ENCODE data around the gene TNKS2.
A peak's percentile ranks its signal among the peaks of the same experiment; 100 is the strongest.

The TNKS2 gene

DNA sequence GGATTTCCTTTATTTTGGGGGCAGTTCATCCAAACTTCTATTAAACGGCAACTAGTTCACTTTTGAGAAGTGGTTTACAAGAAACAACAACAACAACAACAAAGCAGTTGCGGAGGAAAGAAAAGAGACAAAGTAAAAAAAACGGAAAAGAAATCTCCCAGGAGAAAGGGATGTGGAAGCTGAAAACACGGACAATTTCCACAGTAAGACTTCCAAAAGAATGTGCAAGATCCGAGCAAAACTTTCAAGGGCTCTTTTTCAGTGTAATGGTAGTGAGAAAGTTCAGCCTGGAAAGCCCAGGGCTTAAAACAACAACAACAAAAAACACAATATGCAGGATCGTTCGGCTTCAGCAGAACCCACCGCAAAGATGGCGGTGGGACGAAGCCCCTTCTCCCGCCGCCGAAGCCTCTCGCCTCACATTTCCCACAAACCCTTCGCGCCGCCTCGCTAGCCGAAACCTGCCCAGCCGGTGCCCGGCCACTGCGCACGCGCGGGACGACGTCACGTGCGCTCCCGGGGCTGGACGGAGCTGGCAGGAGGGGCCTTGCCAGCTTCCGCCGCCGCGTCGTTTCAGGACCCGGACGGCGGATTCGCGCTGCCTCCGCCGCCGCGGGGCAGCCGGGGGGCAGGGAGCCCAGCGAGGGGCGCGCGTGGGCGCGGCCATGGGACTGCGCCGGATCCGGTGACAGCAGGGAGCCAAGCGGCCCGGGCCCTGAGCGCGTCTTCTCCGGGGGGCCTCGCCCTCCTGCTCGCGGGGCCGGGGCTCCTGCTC, at the start of gene TNKS2:
TNKS2 (plus strand) TSS at position 553 of the 775 bp plus-strand sequence. CDS start 265 bp downstream, outside the sequence.
- TF ChIP-seq, protein P1, sequence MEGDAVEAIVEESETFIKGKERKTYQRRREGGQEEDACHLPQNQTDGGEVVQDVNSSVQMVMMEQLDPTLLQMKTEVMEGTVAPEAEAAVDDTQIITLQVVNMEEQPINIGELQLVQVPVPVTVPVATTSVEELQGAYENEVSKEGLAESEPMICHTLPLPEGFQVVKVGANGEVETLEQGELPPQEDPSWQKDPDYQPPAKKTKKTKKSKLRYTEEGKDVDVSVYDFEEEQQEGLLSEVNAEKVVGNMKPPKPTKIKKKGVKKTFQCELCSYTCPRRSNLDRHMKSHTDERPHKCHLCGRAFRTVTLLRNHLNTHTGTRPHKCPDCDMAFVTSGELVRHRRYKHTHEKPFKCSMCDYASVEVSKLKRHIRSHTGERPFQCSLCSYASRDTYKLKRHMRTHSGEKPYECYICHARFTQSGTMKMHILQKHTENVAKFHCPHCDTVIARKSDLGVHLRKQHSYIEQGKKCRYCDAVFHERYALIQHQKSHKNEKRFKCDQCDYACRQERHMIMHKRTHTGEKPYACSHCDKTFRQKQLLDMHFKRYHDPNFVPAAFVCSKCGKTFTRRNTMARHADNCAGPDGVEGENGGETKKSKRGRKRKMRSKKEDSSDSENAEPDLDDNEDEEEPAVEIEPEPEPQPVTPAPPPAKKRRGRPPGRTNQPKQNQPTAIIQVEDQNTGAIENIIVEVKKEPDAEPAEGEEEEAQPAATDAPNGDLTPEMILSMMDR (IDR thresholded peaks at IDR 0.05): no peak

DNA sequence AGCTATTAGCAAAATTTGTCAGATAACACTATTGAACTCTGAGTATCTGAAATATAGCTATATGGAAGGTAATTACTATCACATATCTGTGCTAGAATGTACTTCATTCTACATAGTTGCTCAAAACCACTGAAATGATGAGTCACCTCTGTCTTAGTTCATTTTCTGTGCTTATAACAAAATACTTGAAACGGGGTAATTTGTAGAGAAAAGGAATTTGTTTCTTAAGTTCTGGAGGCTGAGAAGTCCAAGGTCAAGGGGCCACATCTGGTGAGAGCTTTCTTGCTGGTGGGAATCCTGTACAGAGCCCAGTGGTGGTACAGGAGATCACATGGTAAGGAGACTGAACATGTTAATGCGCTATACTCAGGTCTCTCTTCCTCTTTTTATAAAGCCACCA, 41.9 kb upstream of the TNKS2 start:
- TF ChIP-seq, protein P1 (IDR thresholded peaks at IDR 0.05): no peak

DNA sequence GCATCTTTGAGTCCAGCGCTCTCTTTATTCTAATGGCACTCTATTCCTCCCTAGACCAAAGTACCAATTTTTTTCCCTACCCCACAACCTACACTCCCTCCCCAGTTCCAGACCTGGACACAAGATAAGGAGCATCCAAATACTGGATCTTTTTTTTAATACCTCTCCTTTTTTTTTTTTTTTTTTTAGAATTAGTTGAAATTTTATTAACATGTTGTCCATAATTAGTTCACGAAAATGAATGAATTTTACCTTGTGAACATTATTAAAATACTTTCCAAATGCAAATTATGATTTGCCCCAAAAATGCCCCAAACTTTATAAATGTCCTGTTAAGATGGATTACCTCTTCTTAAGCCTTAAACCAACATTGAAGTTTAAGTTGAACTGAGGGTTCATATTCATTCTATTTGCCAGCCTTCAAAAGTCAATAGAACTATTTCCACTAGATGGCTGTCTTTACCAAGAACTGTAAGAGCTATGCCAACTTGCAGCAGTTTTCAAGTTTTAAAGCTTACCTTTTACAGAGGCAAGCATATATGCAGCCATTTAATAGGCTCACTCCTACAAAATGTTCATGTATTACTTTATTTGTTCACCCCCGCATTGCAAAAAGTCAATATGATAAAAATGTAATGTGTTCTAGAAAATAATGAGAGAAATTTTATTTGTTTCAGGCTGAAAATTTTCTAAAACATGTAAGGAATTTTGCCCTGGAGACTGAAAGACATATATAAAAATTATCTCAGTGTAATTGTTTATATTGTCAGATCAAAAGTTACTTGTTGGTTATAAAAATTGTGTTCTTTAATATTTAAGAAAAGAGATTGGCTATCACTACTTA, 39.7 kb upstream of the TNKS2 start:
- TF ChIP-seq, protein P1 (IDR thresholded peaks at IDR 0.05): peak; percentile 71

DNA sequence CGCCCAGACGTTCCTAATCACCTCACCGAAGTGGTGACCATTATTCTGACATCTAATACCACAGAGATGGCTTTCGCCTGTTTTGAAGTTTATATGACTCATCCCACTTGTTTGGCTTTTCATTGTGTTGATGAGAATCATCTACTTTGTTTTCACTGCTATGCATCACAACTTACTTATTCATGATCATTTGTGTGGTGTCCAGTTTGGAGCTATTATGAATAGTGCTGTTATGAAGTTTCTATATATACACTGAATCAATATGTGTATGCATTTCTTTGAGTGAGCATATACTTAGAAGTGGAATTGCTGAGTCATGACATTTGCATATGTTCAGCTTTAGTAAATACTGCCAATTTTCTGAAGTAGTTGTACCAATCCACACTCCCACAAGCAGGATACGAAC, 38.6 kb upstream of the TNKS2 start:
- TF ChIP-seq, protein P1 (IDR thresholded peaks at IDR 0.05): no peak

DNA sequence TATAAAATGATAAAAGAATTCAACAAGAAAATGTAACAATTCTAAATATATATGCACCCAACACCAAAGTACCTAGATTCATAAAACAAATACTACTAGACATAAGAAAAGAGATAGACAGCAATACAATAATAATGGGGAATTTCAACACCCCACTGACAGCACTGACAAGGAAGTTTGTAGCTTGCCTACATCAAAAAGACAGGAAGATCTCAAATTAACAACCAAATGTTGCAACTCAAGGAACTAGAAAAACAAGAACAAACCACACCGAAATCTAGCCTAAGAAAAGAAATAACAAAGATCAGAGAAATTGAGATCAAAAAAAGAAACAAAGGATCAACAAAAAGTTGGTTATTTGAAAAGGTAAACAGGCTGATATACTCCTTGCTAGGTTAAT, 36.5 kb upstream of the TNKS2 start:
- TF ChIP-seq, protein P1 (IDR thresholded peaks at IDR 0.05): no peak

DNA sequence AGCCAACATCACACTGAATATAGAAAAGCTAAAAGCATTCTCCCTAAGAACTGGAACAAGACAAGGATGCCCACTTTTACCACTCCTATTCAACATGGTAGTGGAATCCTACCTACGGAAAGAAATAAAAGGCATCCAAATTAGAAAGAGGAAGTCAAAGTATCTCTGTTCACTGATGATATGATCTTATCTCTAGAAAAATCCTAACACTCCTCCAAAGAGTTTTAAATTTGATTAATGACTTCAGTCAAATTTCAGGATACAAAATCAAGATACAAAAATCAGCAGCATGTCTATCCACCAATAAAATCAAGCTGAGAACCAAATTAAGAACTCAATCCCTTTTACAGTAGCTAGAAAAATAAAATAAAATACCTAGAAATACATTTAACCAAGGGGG, 35.3 kb upstream of the TNKS2 start:
- TF ChIP-seq, protein P1 (IDR thresholded peaks at IDR 0.05): no peak

DNA sequence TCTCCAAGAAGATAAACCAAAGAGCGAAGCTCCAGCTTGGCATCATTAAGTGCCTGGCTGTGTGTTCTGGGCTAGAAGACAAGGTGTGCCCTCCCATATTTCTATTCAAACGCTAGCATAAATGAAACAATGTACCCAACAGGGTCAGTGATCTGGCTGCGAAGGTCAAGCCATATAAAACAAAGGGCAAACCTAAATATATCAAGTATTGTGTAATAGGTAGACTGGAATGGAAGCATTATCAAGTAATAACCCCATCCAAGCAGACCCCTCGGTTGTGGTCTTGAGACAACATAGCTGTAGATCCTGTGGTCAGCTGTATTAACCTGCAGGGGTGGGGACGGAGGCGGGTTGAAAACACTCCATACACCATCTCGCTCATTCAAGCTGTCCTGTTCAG, 31.6 kb upstream of the TNKS2 start:
- TF ChIP-seq, protein P1 (IDR thresholded peaks at IDR 0.05): no peak
